KG1 (cell line): Measurements from ENCODE around the gene ALDH1A3.

Experiments
- DNase-seq: peaks from one replicate; lab custom pipeline; 2025; lab: John Stamatoyannopoulos, UW

ALDH1A3 gene

GRCh38 chr15:100881573-100882336, 2.1 kb downstream of the ALDH1A3 start:
- DNase-seq: no peak

- no peak for DNase-seq
These were observed 5.5 kb downstream of the ALDH1A3 start for GRCh38 chr15:100885116-100885515.

- no peak for DNase-seq
These were observed 6.2 kb downstream of the ALDH1A3 start for GRCh38 chr15:100885811-100886210.

- DNase-seq: no peak
These were observed 7.7 kb downstream of the ALDH1A3 start for GRCh38 chr15:100887211-100887913.

GRCh38 chr15:100889385-100890050, 9.9 kb downstream of the ALDH1A3 start:
- no peak for DNase-seq

GRCh38 chr15:100890051-100890720, 10.6 kb downstream of the ALDH1A3 start:
- no peak for DNase-seq

- DNase-seq: no peak
These were observed 11.2 kb downstream of the ALDH1A3 start for GRCh38 chr15:100890850-100891249.

GRCh38 chr15:100891307-100892012, 11.8 kb downstream of the ALDH1A3 start:
- no peak for DNase-seq

- DNase-seq: no peak
These were observed 12.4 kb downstream of the ALDH1A3 start for GRCh38 chr15:100892013-100892355.

- DNase-seq: no peak
These were observed 13.8 kb downstream of the ALDH1A3 start for GRCh38 chr15:100893261-100893963.

- no peak for DNase-seq
These were observed 14.3 kb downstream of the ALDH1A3 start for GRCh38 chr15:100893964-100894295.

GRCh38 chr15:100895721-100896120, 16.1 kb downstream of the ALDH1A3 start:
- DNase-seq: no peak

- no peak for DNase-seq
These were observed 17.9 kb downstream of the ALDH1A3 start for GRCh38 chr15:100897221-100898151.

GRCh38 chr15:100898152-100898490, 18.5 kb downstream of the ALDH1A3 start:
- DNase-seq: no peak

GRCh38 chr15:100898661-100899462, 19.2 kb downstream of the ALDH1A3 start:
- no peak for DNase-seq

- no peak for DNase-seq
These were observed 20.0 kb downstream of the ALDH1A3 start for GRCh38 chr15:100899601-100900000.

- no peak for DNase-seq
These were observed 20.6 kb downstream of the ALDH1A3 start for GRCh38 chr15:100900136-100900794.

GRCh38 chr15:100900795-100901169, 21.2 kb downstream of the ALDH1A3 start:
- no peak for DNase-seq

GRCh38 chr15:100901296-100901695, 21.7 kb downstream of the ALDH1A3 start:
- DNase-seq: no peak
